GM19468 (cell line): ENCODE measurements around the gene ELK3.

Source experiments
- ATAC-seq: cut with Tn5 transposase; IDR thresholded peaks from one replicate; pipeline ENCODE4 v1.9.1; 2021; ENCODE audit warnings: mild to moderate bottlenecking, moderate library complexity, moderate number of reproducible peaks; ENCODE audit not compliant: unreplicated experiment; ENCODE audit errors: extremely low read depth

ELK3 gene

GRCh38 chr12:96208801-96209549, 14.8 kb downstream of the ELK3 start:
- ATAC-seq: no peak

GRCh38 chr12:96210376-96211055, 16.3 kb downstream of the ELK3 start:
- ATAC-seq: no peak

- ATAC-seq: no peak
Observed at GRCh38 chr12:96211988-96212387, 17.8 kb downstream of the ELK3 start.

- ATAC-seq: no peak
Observed at GRCh38 chr12:96212456-96213375, 18.5 kb downstream of the ELK3 start.

- ATAC-seq: no peak
Observed at GRCh38 chr12:96213869-96214268, 19.7 kb downstream of the ELK3 start.

- no peak for ATAC-seq
Observed at GRCh38 chr12:96215919-96216273, 21.7 kb downstream of the ELK3 start.

- no peak for ATAC-seq
Observed at GRCh38 chr12:96218989-96219678, 25.0 kb downstream of the ELK3 start.

GRCh38 chr12:96219700-96220206, 25.6 kb downstream of the ELK3 start:
- ATAC-seq: no peak

GRCh38 chr12:96220902-96221301, 26.7 kb downstream of the ELK3 start:
- no peak for ATAC-seq

- no peak for ATAC-seq
Observed at GRCh38 chr12:96221391-96221790, 27.2 kb downstream of the ELK3 start.

GRCh38 chr12:96223411-96224218, 29.4 kb downstream of the ELK3 start:
- no peak for ATAC-seq

- ATAC-seq: no peak
Observed at GRCh38 chr12:96224219-96224615, 30.0 kb downstream of the ELK3 start.

- no peak for ATAC-seq
Observed at GRCh38 chr12:96225044-96225855, 31.1 kb downstream of the ELK3 start.

GRCh38 chr12:96225994-96226399, 31.8 kb downstream of the ELK3 start:
- no peak for ATAC-seq

GRCh38 chr12:96226401-96226800, 32.2 kb downstream of the ELK3 start:
- ATAC-seq: no peak

- ATAC-seq: no peak
Observed at GRCh38 chr12:96226801-96227348, 32.7 kb downstream of the ELK3 start.

GRCh38 chr12:96227365-96228106, 33.4 kb downstream of the ELK3 start:
- no peak for ATAC-seq
